HepG2 (cell line): ENCODE results near the gene ADGRD1. TPM values are rescaled to one million over a fixed set of nuclear protein-coding genes. Genes with fewer than 3 reads are reported as not detected.
A peak's percentile ranks its signal among the peaks of the same experiment; 100 is the strongest.

ENCODE experiments used
- ARNT ChIP-seq: fragments of 450-650 bp; IDR thresholded peaks from 2 replicates; pipeline ENCODE4 v1.6.1; 2017
- CHD4 ChIP-seq: fragments of 200-600 bp; sonication (generic); IDR thresholded peaks from 2 replicates; pipeline ENCODE4 v1.7.0; 2017; ENCODE audit warnings: mild to moderate bottlenecking, low read length, borderline replicate concordance
- FOXP4 ChIP-seq: sonication (generic); formaldehyde crosslinking; IDR thresholded peaks from 2 replicates; pipeline ENCODE4 v1.4.0; 2020; ENCODE audit warnings: missing genetic modification reagents
- HBP1 ChIP-seq: IDR thresholded peaks from 2 replicates; pipeline ENCODE4 v1.6.1; 2016; ENCODE audit warnings: low read depth, control low read depth
- HMG20B ChIP-seq: conservative IDR thresholded peaks from 2 replicates; pipeline ENCODE4 v1.6.1; 2016; ENCODE audit warnings: missing genetic modification reagents, missing compliant biosample characterization
- JDP2 ChIP-seq: sonication (generic); formaldehyde crosslinking; IDR thresholded peaks from 2 replicates; pipeline ENCODE4 v1.8.1; 2022; ENCODE audit warnings: missing genetic modification reagents, borderline replicate concordance
- KDM1A ChIP-seq: IDR thresholded peaks from 2 replicates; pipeline ENCODE4 v1.6.1; 2016; ENCODE audit warnings: missing compliant biosample characterization
- NFYB ChIP-seq: sonication (generic); formaldehyde crosslinking; IDR thresholded peaks from 2 replicates; pipeline ENCODE4 v1.4.0; 2020; ENCODE audit warnings: missing genetic modification reagents
- PHF21A ChIP-seq: sonication (generic); formaldehyde crosslinking; IDR thresholded peaks from 2 replicates; pipeline ENCODE4 v1.5.0; 2020; ENCODE audit warnings: mild to moderate bottlenecking, missing genetic modification reagents
- TBP ChIP-seq: sonication (generic); formaldehyde crosslinking; IDR thresholded peaks from 2 replicates; pipeline ENCODE4 v1.5.0; 2020; ENCODE audit warnings: missing genetic modification reagents
- TRAFD1 ChIP-seq: sonication (generic); formaldehyde crosslinking; IDR thresholded peaks from 2 replicates; pipeline ENCODE4 v1.5.1; 2020; ENCODE audit warnings: missing genetic modification reagents, mild to moderate bottlenecking, borderline replicate concordance
- ZNF382 ChIP-seq: sonication (generic); formaldehyde crosslinking; IDR thresholded peaks from 2 replicates; pipeline ENCODE4 v1.5.0; 2020; ENCODE audit warnings: missing genetic modification reagents, mild to moderate bottlenecking, borderline replicate concordance
- ZNF510 ChIP-seq: sonication (generic); formaldehyde crosslinking; IDR thresholded peaks from 2 replicates; pipeline ENCODE4 v1.4.0; 2020; ENCODE audit warnings: low read depth, mild to moderate bottlenecking, missing genetic modification reagents
- ZNF605 ChIP-seq: sonication (generic); formaldehyde crosslinking; IDR thresholded peaks from 2 replicates; pipeline ENCODE4 v1.8.0; 2022; ENCODE audit warnings: mild to moderate bottlenecking, missing genetic modification reagents
- ZNF724P ChIP-seq: sonication (generic); formaldehyde crosslinking; IDR thresholded peaks from 2 replicates; pipeline ENCODE4 v1.8.0; 2022; ENCODE audit warnings: missing genetic modification reagents, borderline replicate concordance
- ZNF776 ChIP-seq: sonication (generic); formaldehyde crosslinking; IDR thresholded peaks from 2 replicates; pipeline ENCODE4 v1.4.0; 2020; ENCODE audit warnings: mild to moderate bottlenecking, missing genetic modification reagents
- ZSCAN22 ChIP-seq: sonication (generic); formaldehyde crosslinking; IDR thresholded peaks from 2 replicates; pipeline ENCODE4 v1.4.0; 2020; ENCODE audit warnings: mild to moderate bottlenecking, missing genetic modification reagents
- ZSCAN30 ChIP-seq: sonication (generic); formaldehyde crosslinking; IDR thresholded peaks from 2 replicates; pipeline ENCODE4 v1.5.0; 2020; ENCODE audit warnings: mild to moderate bottlenecking, missing genetic modification reagents
- polyA plus RNA-seq, 8 experiments: library from polyadenylated mRNA; depleted of rRNA in 3 of 8; stranded (reverse) in 7 of 8; unstranded in 1 of 8; fragments of >200 nt; fragmentation: Illumina TruSeq in 4 of 8; extraction: Trizol in 4 of 8; gene quantifications; 2 replicates each; pipeline versions ENCODE4 v1.2.1 to v1.2.3, GENCODE V29; 2011 to 2016; ENCODE audit warnings: low read depth in 4 of 8, missing spikeins in 1 of 8, mixed read lengths in 1 of 8; ENCODE audit not compliant: insufficient read depth in 1 of 8
- total RNA-seq, 5 experiments: library from RNA; depleted of rRNA; stranded (reverse); fragments of >200 nt; fragmentation: Illumina TruSeq; extraction: Trizol; gene quantifications; 2 replicates each; pipeline ENCODE4 v1.2.3, GENCODE V29; 2016; ENCODE audit warnings: low read depth in 1 of 5

ADGRD1 gene
- total and polyA plus RNA-seq, 2 of the 13 experiments (the other 11 are each of a cell fraction or from before 2014, with no cell fraction given): 0.46 to 12.4 TPM

DNA sequence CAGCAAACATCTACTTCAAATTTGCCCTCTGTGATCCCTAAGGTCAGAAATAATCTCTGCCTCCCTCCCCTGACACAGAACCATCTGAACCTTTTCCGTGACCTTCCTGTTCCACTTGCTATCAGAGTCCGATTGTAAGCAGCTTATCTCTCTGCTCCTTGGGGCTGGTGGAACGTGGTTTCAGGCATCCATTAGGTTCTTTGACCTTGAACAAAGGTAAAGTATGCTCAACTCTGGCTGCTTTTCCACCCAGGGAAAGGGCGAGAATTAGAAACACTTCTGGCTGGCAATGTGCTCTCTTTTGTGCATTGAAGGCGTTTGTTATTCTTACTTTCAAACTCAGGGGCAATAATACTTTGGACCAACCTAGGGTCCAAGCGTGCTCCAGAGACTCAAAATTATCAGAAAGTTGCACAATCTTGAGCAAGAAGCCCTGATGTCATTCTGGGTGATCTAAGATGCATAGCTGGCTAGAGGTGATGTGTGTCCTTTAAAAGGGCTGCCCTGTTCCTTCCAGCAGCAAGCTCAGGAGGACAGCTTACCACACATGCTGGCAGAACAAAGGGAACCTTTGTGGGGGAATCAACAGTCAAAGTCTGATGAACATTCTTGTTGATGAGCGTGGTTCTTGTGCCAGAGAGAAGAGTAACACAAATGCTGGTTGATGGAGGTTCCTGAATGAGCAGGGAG lies 29.8 kb downstream of the ADGRD1 start (continued):
- no peak; the same call in 1 of the 2 replicates for TF ChIP-seq CHD4
- no peak for TF ChIP-seq ZSCAN30 (CRISPR knock-in tag)
- no peak for TF ChIP-seq ARNT
- TF ChIP-seq ZNF510 (CRISPR knock-in tag): no peak
- TF ChIP-seq HBP1 (CRISPR knock-in tag): no peak
- TF ChIP-seq FOXP4 (CRISPR knock-in tag): peak; percentile 17
- TF ChIP-seq KDM1A (CRISPR knock-in tag): no peak
- TF ChIP-seq JDP2 (CRISPR knock-in tag): no peak
- TF ChIP-seq ZNF724P (CRISPR knock-in tag): no peak; the same call in 1 of the 2 replicates
- TF ChIP-seq ZSCAN22: no peak
- no peak for TF ChIP-seq TRAFD1
- TF ChIP-seq TBP (CRISPR knock-in tag): no peak
- TF ChIP-seq NFYB (CRISPR knock-in tag): no peak
- TF ChIP-seq ZNF382 (CRISPR knock-in tag): no peak
- TF ChIP-seq ZNF776 (CRISPR knock-in tag): no peak
- TF ChIP-seq PHF21A: peak; percentile 69; the same call in 1 of the 2 replicates
- TF ChIP-seq ZNF605 (CRISPR knock-in tag): no peak; the same call in 1 of the 2 replicates
- no peak for TF ChIP-seq HMG20B
